Left ventricle myocardium inferior (tissue), 1 donor: Measurements from ENCODE around the gene NAXD. TPM values are rescaled to one million over a fixed set of nuclear protein-coding genes. Genes with fewer than 3 reads are reported as not detected.

Source experiments
- DNase-seq: peaks from one replicate; pipeline ENCODE4 v3.0.0-alpha.2; 2020
- H3K27ac ChIP-seq: fragments of 200-600 bp; replicated peaks from 2 replicates; pipeline ENCODE4 v1.8.0; 2021
- H3K27me3 ChIP-seq: fragments of 200-600 bp; 2 replicates; pipeline ENCODE4 v1.8.0; 2021; ENCODE audit warnings: low read depth
- H3K36me3 ChIP-seq: fragments of 200-600 bp; 2 replicates; pipeline ENCODE4 v1.8.0; 2021
- H3K4me1 ChIP-seq: fragments of 200-600 bp; 2 replicates; pipeline ENCODE4 v1.8.0; 2021
- H3K4me3 ChIP-seq: fragments of 200-600 bp; 2 replicates; pipeline ENCODE4 v1.8.0; 2021; ENCODE audit warnings: mild to moderate bottlenecking, moderate library complexity
- H3K9me3 ChIP-seq: fragments of 200-600 bp; replicated peaks from 2 replicates; pipeline ENCODE4 v1.8.0; 2021
- intact Hi-C: fragments of 100-400 bp; cut with micrococcal nuclease; formaldehyde crosslinking; loops from one replicate; pipeline ENCODE4 v1.11.0; 2022
- total RNA-seq: library from RNA; stranded (reverse); fragmentation: NEBNext Ultra II Directional; extraction: Animal tissue kit (Norgen Biotek cat#: 25700); gene quantifications from one replicate; pipeline ENCODE4 v1.2.1, GENCODE V29; 2021
- TF ChIP-seq, protein P1 (sequence below): fragments of 200-600 bp; IDR thresholded peaks from 2 replicates; pipeline ENCODE4 v1.8.0; 2021; ENCODE audit warnings: antibody characterized with exemption, mild to moderate bottlenecking, borderline replicate concordance
- donor health status: DM: no; HTN: yes; CAD: no; lungs with severe emphysema.

Gene NAXD
- total RNA-seq, 1 donor from 2014 or later: 28.0 TPM

DNA sequence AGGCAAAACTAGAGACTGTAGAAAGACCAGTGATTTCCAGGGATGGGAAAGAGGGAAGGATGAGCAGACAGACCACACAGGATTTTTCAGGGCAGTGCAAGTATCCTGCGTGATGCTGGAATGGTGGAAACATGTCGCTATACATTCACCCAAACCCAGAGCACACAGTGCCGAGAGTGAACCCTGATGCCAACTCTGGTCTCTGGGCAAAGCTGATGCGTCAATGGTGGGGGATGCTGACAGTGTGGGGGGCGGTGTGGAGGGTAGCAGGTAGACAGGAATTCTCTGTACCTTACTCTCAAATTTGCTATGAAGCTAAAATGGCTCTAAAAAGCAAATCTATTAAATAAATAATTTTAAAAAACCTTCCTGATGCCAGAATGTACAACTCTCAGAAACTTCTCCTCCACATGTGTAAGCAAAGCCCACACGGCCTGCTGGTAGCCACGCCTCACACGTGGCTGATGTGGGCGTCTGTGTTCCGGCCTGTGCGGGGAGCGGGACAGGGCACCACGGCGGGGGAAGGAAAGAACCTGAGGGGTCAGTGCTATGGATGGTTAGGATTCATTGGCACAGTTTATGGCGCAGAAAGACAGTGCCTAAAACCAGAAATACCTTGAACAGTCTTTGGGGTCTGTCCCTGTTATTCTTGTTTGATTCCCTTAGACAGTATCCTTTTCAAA lies 66.7 kb downstream of the NAXD start:
- Histone ChIP-seq H3K4me3 (no peak overlapping the region), H3K36me3 (peaks cover 73% of the 10 kb centered on the region), H3K4me1 (no peaks in the 10 kb centered on the region), H3K27me3 (no peaks in the 10 kb centered on the region), H3K27ac (no peak overlapping the region), H3K9me3 (no peaks in the 10 kb centered on the region)
- intact Hi-C loops: no loop called here
- no peak for DNase-seq
- TF ChIP-seq, protein P1, sequence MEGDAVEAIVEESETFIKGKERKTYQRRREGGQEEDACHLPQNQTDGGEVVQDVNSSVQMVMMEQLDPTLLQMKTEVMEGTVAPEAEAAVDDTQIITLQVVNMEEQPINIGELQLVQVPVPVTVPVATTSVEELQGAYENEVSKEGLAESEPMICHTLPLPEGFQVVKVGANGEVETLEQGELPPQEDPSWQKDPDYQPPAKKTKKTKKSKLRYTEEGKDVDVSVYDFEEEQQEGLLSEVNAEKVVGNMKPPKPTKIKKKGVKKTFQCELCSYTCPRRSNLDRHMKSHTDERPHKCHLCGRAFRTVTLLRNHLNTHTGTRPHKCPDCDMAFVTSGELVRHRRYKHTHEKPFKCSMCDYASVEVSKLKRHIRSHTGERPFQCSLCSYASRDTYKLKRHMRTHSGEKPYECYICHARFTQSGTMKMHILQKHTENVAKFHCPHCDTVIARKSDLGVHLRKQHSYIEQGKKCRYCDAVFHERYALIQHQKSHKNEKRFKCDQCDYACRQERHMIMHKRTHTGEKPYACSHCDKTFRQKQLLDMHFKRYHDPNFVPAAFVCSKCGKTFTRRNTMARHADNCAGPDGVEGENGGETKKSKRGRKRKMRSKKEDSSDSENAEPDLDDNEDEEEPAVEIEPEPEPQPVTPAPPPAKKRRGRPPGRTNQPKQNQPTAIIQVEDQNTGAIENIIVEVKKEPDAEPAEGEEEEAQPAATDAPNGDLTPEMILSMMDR: no peak

DNA sequence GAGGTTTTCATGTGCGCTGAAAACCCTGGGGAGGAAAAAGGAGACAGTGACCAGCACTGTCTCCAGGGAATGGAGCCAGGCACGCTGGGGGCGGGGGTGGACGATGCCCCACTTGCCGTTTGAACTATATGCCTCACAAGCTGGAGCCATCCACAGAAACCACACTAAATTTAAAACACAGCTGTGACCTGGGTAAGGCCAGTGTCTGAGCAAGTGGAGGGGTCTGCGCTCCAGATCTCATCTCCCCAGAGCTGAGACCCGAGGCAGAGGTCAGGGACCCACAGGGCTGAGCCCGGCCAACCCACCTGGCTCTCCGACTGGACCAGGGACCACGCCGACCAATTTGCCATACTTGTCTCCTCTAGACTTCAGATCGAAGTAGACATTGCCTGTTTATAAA lies 67.4 kb downstream of the NAXD start:
- H3K4me3 ChIP-seq: no peak overlapping the region
- no peak overlapping the region for H3K27ac ChIP-seq
- no peaks in the 10 kb centered on the region for H3K9me3 ChIP-seq
- H3K27me3 ChIP-seq: no peaks in the 10 kb centered on the region
- H3K4me1 ChIP-seq: no peaks in the 10 kb centered on the region
- intact Hi-C loops: no loop called here
- peaks cover 79% of the 10 kb centered on the region for H3K36me3 ChIP-seq
- DNase-seq: no peak
- TF ChIP-seq, protein P1: no peak

DNA sequence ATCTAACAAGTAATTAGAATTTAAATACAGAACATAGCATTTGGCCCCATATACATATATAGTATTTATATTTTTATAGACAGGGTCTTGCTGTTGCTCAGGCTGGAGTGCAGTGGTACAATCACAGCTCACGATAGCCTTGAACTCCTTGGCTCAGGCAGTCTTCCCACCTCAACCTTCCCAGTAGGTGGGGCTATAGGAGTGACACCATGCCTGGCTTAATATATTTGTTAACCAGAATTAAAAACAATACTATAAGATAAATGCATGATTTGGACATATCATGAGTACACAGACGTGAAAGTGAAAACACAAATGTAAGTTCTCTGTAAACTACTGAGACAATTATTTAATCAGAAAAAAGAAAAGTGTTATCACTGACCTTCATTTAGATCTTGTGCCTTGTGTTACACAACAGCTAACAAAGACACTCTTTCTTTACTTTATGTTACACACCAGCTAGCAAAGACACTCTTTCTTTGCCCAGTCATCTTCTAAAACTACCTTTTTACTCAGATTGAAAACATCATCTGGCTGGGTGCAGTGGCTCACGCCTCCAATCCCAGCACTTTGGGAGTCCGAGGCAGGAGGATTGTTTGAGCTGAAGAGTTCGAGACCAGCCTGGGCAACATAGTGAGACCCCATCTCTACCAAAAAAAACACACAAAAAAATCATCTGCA lies 68.0 kb downstream of the NAXD start:
- H3K27me3 ChIP-seq: no peaks in the 10 kb centered on the region
- TF ChIP-seq, protein P1: peak; percentile 37
- no peak overlapping the region for H3K4me3 ChIP-seq
- H3K27ac ChIP-seq: no peak overlapping the region
- H3K36me3 ChIP-seq: peaks cover 77% of the 10 kb centered on the region
- DNase-seq: no peak
- intact Hi-C loops: no loop called here
- H3K9me3 ChIP-seq: no peaks in the 10 kb centered on the region
- H3K4me1 ChIP-seq: no peaks in the 10 kb centered on the region

DNA sequence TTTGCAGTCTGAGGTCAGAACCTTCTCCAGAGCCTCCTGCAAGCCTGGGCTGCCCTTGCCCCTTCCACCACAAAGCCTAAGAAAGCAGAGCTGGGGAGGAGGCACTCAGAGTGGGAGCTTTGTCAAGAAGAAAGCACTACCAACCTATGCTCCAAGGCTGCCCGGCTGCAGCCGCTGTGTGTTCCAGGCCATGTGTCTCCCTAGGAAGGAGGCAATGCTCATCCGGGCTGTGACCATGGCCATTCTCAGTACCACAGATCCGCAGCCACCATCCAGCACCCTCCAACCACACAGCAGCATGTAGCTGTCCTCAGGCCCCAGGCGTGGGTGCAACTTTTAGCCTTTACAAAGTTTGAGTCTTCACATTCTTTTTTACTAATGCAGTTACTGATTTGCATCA lies 68.6 kb downstream of the NAXD start:
- Histone ChIP-seq H3K4me3 (no peak overlapping the region), H3K27ac (no peak overlapping the region), H3K36me3 (peaks cover 71% of the 10 kb centered on the region), H3K27me3 (no peaks in the 10 kb centered on the region), H3K9me3 (no peaks in the 10 kb centered on the region), H3K4me1 (no peaks in the 10 kb centered on the region)
- TF ChIP-seq, protein P1: no peak
- no peak for DNase-seq
- intact Hi-C loops: no loop called here

DNA sequence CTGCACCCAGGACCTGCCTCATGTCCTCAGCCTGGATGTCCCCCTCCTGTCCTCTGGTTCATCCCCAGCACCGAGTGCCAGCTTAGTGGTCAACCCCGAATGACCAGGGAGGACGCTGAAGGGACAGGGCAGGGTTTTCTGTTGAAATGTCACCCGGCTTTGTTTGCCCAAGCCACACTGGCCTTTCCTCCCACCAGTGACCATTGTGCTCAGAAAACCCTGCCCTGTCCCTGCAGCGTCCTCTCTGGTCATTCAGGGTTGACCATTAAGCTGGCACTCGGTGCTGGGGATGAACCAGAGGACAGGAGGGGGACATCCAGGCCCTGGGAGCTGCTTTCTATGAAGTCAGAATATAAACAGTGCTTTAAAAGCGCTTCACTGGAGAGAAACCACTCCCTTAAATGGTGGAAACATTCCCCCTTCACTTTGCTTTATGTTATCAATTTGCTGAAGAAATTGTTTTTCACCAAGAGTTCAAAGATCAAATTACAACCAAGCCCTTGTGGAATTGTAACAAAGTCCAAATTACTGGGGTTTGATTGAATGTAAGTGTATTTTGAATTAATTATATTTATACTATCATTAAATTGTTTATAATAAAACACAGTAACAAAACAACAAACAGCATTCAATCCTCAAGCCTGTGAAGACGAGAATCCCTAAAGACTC lies 69.2 kb downstream of the NAXD start:
- DNase-seq: no peak
- peaks cover 69% of the 10 kb centered on the region for H3K36me3 ChIP-seq
- H3K4me1 ChIP-seq: no peaks in the 10 kb centered on the region
- intact Hi-C loops: no loop called here
- TF ChIP-seq, protein P1: no peak
- H3K9me3 ChIP-seq: no peaks in the 10 kb centered on the region
- H3K4me3 ChIP-seq: no peak overlapping the region
- H3K27me3 ChIP-seq: no peaks in the 10 kb centered on the region
- no peak overlapping the region for H3K27ac ChIP-seq
